Measurements from ENCODE around the gene SP8.

SP8 gene

GRCh38 chr7:20794676-20795075 lies 8.0 kb upstream of the SP8 start:
- DNase-seq (ENCODE audit: low read depth), result no peak

GRCh38 chr7:20793694-20794394 lies 7.2 kb upstream of the SP8 start:
- DNase-seq (ENCODE audit: low read depth), result no peak

GRCh38 chr7:20793248-20793647 lies 6.6 kb upstream of the SP8 start:
- DNase-seq (ENCODE audit: low read depth), result no peak

- DNase-seq (ENCODE audit: low read depth), result no peak
These were observed 5.1 kb upstream of the SP8 start for GRCh38 chr7:20791538-20792434.

- no peak for DNase-seq (ENCODE audit: low read depth)
These were observed 3.7 kb upstream of the SP8 start for GRCh38 chr7:20790375-20790774.

- no peak for DNase-seq (ENCODE audit: low read depth)
These were observed 1.8 kb upstream of the SP8 start for GRCh38 chr7:20788420-20788990.

GRCh38 chr7:20787660-20788419 lies 1.2 kb upstream of the SP8 start:
- DNase-seq (ENCODE audit: low read depth), result no peak

- DNase-seq (ENCODE audit: low read depth), result no peak
These were observed 286 bp downstream of the SP8 start for GRCh38 chr7:20786421-20786778.

- no peak for DNase-seq (ENCODE audit: low read depth)
These were observed 655 bp downstream of the SP8 start for GRCh38 chr7:20786049-20786412.

GRCh38 chr7:20785157-20786048 lies 1.3 kb downstream of the SP8 start:
- DNase-seq (ENCODE audit: low read depth), result no peak

GRCh38 chr7:20784388-20785156 lies 2.1 kb downstream of the SP8 start:
- no peak for DNase-seq (ENCODE audit: low read depth)

GRCh38 chr7:20783700-20784387 lies 2.8 kb downstream of the SP8 start:
- no peak for DNase-seq (ENCODE audit: low read depth)

- no peak for DNase-seq (ENCODE audit: low read depth)
These were observed 3.5 kb downstream of the SP8 start for GRCh38 chr7:20783125-20783699.

GRCh38 chr7:20779041-20779440 lies 7.6 kb downstream of the SP8 start:
- DNase-seq (ENCODE audit: low read depth), result no peak

- no peak for DNase-seq (ENCODE audit: low read depth)
These were observed 8.5 kb downstream of the SP8 start for GRCh38 chr7:20778063-20778721.

- DNase-seq (ENCODE audit: low read depth), result no peak
These were observed 9.2 kb downstream of the SP8 start for GRCh38 chr7:20777377-20778062.

GRCh38 chr7:20776942-20777341 lies 9.7 kb downstream of the SP8 start:
- no peak for DNase-seq (ENCODE audit: low read depth)

GRCh38 chr7:20776214-20776911 lies 10.3 kb downstream of the SP8 start:
- no peak for DNase-seq (ENCODE audit: low read depth)

Measured in stimulated activated CD8-positive, alpha-beta memory T cell treated with anti-CD3 and anti-CD28 coated beads, Interleukin-12 subunit alpha, Interleukin-12 subunit beta, amount 100 ng/mL, for 4 hours (primary cell).